ENCODE data around the gene EHMT1.

DNA sequence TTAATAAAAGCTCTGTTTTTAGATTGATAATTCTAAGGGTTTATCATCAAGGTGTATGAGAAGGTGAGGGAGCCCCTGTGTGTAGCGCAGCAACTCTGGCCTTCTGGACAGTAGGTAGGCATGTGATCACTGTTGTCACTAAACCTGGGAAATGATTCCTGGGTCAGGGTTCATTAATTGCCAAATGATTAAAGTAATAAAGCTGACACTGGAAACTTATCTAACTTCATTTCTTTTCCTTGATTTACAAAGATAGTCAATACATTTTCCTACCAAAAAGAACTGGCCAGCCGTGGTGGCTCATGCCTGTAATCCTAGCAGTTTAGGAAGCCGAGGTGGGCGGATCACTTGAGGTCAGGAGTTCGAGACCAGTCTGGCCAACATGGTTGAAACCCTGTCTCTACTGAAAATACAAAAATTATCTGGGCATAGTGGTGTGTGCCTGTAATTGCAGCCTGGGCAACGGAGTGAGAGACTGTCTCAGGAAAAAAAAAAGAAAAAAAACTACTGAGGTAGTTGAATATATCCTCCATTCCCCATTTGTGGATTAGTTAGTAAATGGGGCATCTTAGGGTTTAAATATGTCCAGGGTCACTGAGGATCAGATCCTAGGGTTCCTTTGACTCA lies 2.4 kb downstream of the EHMT1 start:
- no peak for TF ChIP-seq EZH2phosphoT487 (IDR thresholded peaks at IDR 0.05; ENCODE audit: borderline replicate concordance, low read depth)
- TF ChIP-seq, protein P1, sequence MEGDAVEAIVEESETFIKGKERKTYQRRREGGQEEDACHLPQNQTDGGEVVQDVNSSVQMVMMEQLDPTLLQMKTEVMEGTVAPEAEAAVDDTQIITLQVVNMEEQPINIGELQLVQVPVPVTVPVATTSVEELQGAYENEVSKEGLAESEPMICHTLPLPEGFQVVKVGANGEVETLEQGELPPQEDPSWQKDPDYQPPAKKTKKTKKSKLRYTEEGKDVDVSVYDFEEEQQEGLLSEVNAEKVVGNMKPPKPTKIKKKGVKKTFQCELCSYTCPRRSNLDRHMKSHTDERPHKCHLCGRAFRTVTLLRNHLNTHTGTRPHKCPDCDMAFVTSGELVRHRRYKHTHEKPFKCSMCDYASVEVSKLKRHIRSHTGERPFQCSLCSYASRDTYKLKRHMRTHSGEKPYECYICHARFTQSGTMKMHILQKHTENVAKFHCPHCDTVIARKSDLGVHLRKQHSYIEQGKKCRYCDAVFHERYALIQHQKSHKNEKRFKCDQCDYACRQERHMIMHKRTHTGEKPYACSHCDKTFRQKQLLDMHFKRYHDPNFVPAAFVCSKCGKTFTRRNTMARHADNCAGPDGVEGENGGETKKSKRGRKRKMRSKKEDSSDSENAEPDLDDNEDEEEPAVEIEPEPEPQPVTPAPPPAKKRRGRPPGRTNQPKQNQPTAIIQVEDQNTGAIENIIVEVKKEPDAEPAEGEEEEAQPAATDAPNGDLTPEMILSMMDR (IDR thresholded peaks at IDR 0.05): peak; percentile 50
- TF ChIP-seq, protein P2, sequence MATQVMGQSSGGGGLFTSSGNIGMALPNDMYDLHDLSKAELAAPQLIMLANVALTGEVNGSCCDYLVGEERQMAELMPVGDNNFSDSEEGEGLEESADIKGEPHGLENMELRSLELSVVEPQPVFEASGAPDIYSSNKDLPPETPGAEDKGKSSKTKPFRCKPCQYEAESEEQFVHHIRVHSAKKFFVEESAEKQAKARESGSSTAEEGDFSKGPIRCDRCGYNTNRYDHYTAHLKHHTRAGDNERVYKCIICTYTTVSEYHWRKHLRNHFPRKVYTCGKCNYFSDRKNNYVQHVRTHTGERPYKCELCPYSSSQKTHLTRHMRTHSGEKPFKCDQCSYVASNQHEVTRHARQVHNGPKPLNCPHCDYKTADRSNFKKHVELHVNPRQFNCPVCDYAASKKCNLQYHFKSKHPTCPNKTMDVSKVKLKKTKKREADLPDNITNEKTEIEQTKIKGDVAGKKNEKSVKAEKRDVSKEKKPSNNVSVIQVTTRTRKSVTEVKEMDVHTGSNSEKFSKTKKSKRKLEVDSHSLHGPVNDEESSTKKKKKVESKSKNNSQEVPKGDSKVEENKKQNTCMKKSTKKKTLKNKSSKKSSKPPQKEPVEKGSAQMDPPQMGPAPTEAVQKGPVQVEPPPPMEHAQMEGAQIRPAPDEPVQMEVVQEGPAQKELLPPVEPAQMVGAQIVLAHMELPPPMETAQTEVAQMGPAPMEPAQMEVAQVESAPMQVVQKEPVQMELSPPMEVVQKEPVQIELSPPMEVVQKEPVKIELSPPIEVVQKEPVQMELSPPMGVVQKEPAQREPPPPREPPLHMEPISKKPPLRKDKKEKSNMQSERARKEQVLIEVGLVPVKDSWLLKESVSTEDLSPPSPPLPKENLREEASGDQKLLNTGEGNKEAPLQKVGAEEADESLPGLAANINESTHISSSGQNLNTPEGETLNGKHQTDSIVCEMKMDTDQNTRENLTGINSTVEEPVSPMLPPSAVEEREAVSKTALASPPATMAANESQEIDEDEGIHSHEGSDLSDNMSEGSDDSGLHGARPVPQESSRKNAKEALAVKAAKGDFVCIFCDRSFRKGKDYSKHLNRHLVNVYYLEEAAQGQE (IDR thresholded peaks at IDR 0.05; ENCODE audit: low read depth, low read length): no peak
- no peak for TF ChIP-seq RAD21 (IDR thresholded peaks at IDR 0.05; ENCODE audit: low read length)
- no peak for TF ChIP-seq RCOR1 (IDR thresholded peaks at IDR 0.05; ENCODE audit: low read length)
- TF ChIP-seq, protein P3, sequence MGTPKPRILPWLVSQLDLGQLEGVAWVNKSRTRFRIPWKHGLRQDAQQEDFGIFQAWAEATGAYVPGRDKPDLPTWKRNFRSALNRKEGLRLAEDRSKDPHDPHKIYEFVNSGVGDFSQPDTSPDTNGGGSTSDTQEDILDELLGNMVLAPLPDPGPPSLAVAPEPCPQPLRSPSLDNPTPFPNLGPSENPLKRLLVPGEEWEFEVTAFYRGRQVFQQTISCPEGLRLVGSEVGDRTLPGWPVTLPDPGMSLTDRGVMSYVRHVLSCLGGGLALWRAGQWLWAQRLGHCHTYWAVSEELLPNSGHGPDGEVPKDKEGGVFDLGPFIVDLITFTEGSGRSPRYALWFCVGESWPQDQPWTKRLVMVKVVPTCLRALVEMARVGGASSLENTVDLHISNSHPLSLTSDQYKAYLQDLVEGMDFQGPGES (IDR thresholded peaks at IDR 0.05; ENCODE audit: low read depth, low read length): no peak
- TF ChIP-seq YY1 (IDR thresholded peaks at IDR 0.05; ENCODE audit: low read depth): no peak
- no peak for TF ChIP-seq SMC3 (IDR thresholded peaks at IDR 0.05; ENCODE audit: low read depth, low read length)
- no peak for TF ChIP-seq MXI1 (IDR thresholded peaks at IDR 0.05; ENCODE audit: low read depth, low read length)
- TF ChIP-seq SIN3A (IDR thresholded peaks at IDR 0.05; ENCODE audit: borderline replicate concordance, low read depth, low read length): no peak
